DMS114 treated with DMSO at 0.1 percent for 48 hours (cell line): ENCODE results near the gene PRKCZ.
"Not testable (repeated sequence)": the region's sequence is repeated elsewhere in the genome, so short reads cannot be mapped to it uniquely, and the experiment has no call there.

ENCODE experiments used
- DNase-seq: peaks from one replicate; lab custom pipeline; 2025; ENCODE audit not compliant: unreplicated experiment; lab: John Stamatoyannopoulos, UW

Gene PRKCZ

DNA sequence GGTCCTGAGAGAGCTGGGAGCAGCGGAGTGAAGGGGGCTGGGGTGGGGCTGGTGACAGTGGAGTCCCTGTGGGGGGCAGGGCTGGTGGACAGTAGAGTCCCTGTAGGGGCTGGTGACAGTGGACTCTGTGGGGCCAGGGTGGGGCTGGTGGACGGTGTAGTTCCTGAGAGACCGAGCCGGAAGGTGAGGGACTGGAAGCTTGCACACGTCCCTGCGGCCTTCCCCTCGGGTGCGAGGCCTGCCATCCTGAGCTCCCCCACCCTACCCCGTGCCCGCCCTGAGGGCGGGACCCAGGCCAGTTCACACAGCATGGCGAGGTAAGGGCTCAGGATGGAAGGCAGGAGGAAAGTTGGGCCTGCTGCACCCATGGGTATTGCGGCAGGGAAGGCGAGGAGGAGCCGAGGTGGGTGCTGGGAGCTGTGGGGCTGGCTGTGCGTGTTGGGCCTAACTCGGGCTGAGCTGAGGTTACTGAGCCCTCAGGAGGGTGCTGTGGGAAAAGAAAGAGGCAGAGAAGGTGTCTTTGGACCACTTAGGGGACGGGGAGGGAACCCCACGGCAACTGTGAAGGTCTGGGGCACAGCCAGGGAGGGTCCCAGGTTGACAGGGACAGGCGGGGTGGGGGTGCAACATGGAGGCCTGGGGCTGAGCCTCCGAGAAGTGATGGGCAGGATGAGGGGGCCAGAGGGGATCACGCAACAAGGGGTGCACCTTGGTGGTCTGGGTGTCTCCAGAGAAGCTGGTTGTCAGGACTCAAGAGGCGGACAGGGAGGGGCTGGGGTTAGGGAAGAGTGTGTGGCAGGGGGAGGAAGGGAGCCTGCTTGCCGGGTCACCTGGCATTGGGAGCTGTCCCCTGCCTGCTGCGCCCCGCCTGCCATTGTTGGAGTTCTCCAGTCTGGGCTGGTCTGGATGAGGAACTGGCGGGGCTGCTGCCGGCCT lies 60.8 kb downstream of the PRKCZ start:
- DNase-seq: no peak

DNA sequence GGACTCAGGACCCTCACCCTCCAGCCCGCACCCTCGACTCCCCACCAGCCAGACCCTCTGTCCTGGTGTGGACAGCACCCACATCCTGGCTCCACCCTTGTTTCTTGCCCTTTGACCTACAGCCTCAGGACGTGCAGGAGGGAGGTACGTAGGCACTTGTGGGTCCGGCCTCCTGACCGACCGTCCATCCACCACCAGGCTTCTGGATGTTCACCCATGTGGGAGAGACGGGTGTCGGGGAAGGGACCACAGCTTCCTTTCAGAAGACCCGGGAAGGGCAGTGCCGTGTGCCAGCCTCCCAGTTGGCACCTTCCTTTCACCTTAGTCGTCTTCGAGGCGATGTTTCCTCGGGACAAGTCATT lies 61.4 kb downstream of the PRKCZ start:
- DNase-seq: no peak

DNA sequence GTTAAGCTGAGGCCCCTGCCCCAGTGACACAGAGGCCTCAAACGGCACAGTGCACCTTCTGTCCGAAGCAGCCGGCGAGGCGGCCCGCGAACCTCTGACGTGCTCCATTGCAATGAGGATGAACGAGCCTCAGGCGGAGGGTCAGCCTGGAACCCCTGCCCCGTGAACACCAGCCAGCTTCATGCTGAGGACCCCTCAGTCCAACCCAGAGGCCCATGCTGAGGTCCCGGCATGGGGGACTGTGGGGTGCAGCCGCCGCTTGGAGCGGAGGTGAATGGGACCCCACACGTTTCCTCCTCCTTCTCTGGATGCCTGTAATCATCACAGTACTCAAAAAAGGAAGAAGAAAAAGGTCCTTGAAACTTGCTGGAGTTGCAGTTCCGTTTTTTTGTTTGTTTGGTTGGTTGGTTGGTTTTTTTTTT lies 62.1 kb downstream of the PRKCZ start:
- DNase-seq: no peak

DNA sequence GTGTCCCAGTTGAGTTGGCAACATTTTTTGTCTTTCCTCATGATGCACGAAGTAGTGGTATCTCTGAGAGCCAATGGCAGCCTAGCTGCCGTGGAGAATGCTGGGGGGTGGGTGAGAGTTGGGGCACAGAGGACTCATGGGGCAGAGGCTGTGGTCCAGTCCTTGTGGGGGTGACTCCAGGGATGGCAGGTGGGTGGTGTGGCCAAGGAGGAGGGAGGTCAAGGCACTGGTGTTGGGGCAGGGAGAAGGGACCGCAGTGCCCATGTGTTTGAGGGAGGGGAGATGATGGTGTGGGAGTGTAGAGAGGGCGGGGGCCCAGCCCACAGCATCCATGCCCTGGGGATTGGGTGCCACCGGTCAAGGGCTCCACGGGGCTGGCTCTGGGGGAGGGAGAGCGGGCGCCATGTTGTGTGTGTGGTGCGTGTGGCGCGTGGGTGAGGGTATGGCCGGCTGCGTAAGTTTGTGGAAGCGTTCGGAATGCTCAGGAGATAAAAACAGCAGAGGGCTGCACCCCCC lies 63.5 kb downstream of the PRKCZ start:
- DNase-seq: no peak

DNA sequence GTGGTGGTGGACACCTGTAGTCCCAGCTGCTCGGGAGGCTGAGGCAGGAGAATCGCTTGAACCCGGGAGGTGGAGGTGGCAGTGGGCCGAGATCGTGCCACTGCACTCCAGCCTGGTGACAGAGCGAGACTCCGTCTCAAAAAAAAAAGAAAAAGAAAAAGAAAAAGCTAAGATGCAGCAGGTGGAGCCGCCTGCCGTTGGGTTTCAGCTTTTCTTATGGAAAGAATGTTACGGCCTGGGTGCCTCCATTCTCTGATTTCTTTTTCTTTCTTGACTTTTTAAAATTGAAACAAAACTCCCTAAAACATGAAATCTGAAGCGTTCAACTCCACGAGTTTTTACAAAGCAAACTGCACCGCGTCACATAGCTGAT lies 64.4 kb downstream of the PRKCZ start:
- DNase-seq: not testable (repeated sequence)

DNA sequence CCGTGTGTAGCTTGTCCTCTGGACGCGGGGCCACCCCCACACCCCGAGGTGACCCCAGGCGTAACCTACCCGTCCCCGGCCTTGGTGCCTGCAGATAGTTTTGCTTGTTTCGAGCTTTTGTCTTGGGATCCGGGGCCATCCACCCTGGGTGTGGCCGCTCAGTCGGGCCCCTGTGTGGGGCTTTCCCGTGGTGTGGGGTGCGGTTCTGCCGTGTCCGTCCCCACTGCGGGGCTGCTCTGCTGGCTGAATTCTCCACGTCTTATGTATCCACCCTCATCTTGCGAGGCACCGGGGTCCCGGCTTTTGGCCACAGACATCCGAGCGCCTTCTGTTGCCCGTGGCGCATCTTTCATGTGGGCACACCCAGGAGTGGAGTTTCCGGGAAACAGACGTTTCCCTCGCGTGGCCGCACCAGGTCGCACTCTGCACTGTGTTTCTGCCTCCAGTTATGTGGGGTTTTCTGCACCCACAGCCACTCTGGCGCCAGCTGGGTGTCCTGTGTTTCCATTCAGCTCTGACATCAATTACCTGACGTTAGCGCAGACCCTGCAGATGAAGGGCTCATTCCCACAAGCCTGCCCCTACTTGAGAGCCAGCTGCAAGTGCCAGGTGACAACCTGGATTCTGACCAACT lies 64.9 kb downstream of the PRKCZ start:
- DNase-seq: no peak

DNA sequence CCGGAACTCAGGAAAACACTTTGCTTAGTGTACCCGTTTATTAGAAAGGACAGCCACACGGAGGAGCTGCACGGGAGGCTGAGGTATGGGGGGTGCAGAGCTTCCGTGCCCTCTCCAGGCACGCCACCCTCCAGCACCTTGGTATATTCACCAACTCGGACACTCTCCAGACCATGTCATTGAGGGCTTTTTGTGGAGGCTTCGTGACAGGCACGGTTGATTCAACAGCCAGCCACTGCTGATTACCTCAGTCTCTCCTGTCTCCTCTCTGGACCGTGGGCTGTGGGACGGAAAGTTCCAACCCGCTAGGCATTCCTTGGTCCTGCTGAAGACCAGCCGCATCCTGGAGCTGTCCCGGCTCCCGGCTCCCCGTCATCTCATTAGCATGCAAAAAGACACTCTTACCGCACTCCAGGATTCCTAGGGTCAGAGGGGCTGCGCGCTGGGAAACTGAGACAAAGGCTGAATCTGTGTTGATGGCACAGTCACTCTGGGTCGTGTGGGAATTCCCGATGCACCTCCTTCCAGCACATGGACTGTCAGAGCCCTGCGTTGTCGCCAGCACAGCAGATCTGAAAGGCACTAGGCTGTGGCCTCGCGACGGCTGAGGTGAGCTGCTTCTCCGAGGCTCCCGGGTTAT lies 65.6 kb downstream of the PRKCZ start:
- no peak for DNase-seq

DNA sequence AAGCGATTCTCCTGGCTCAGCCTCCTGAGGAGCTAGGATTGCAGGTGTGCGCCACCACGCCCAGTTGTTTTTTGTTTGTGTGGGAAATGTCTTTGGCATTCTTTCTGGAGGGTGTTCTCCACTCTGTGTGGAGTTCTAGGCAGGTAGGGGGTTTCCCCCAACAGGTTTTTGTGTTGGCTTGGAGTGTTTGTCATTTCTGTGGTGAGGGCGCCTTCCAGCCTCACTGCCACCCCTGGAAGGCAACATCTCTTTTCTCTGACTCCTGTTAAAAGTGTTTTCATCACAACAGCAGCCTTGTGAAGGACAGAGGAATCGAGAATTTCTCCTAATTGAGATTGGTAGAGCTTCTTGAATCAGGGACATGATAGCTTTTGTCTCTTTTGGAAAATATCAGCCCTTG lies 69.7 kb downstream of the PRKCZ start:
- no peak for DNase-seq

DNA sequence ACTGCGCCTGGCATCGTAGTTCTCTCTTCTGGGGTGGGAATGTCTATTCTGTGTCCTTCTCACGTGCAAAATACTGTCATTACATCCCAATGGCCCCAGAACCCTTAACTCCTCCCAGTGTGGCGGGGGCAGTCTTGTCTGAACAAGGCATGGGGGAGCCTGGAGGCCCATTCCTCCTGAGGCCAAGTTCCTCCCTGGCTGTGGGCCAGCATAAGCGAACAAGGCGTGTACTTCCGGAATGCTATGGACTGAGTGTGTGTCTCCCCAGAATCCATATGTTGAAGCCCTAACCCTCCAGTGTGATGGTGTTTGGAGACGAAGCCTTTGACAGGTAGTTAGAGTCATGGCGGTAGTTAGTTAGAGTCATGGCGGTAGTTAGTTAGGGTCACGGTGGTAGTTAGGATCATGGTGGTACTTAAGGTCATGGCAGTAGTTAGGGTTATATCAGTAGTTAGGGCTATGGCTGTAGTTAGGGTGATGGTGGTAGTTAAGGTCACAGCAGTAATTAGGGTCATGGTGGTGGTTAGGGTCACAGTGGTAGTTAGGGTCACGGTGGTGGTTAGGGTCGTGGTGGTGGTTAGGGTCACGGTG lies 71.0 kb downstream of the PRKCZ start:
- DNase-seq: no peak

DNA sequence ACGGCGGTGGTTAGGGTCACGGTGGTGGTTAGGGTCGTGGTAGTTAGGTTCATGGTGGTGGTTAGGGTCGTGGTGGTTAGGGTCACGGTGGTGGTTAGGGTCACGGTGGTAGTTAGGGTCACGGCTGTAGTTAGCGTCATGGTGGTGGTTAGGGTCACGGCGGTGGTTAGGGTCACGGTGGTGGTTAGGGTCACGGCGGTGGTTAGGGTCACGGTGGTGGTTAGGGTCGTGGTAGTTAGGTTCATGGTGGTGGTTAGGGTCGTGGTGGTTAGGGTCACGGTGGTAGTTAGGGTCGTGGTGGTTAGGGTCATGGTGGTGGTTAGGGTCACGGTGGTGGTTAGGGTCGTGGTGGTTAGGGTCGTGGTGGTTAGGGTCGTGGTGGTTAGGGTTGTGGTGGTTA lies 71.6 kb downstream of the PRKCZ start:
- DNase-seq: not testable (repeated sequence)

DNA sequence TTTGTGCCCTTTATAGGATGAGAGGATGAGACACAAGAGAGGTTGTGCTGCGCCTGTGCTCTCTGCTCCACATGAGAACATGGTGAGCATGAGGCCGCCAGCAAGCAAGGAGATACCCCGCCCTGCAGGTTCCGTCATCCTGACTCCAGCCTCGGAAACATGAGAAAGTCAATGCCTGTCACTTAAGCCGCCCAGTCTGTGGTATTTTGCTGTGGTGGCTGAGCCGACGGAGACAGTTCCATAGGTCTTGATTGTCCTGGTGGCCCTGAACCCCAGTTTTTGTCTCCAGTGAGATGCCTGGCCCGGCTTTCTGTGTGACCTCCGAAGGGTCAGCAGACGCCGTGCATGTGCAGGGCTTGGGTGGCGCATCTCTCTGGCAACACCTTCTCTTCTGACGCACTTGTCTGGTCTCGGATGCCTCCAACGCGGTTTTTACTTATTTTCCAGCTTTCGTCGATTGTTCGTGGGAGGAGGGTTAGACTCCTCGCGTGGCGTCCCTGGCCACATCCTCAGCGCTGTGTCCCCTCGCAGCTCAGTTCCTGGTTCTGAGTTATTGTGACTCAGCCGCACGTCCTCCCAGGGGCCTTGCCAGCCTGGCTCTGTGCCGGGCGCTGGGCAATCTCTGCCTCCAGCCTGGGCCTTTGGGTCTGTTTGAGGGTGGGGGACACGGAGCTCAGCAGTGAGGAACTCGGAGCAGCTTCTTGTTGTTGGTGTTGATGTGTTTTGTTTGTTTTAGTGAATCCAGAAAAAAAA lies 74.4 kb downstream of the PRKCZ start:
- DNase-seq: no peak

DNA sequence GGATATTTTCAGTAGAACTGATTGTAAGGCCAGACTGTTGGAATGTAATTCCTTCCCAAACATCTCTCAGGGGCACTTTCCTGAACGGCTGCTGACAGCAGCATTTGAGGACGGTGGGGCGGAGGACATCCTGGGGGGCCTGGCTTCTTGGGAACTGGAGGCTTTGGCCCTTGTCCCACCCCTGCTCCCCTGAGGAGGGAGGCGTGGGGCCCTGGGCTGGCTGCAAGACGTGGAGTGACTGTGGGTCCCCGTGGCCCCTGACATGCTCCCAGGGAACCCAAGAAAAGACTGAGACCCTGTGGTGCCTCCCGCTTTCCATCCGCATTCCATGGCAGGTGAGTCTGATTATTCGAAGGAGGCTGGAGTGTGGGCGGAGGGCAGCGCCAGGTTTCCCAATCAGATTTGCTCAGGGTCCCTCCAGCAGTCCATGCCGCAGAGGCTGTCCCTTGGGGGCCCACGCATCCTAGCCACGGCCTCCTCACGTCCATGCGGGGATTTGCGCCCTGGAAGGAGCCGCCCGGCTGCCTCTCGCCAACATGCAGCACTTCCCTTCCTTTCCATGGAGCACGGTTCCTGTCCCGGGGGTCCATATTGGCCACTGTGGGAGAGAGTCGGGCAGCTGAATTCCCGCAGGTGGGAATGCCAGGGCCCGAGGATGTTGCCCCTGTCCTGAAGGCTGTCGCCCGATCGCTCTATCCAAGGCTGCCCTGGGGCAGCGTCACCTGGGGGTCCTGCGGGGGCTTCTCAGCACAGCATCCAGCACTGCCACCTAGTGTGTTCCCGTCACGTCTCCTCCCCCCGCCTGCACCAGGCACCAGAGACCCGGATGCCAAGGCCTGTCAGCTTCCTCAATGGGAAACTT lies 75.4 kb downstream of the PRKCZ start:
- no peak for DNase-seq

DNA sequence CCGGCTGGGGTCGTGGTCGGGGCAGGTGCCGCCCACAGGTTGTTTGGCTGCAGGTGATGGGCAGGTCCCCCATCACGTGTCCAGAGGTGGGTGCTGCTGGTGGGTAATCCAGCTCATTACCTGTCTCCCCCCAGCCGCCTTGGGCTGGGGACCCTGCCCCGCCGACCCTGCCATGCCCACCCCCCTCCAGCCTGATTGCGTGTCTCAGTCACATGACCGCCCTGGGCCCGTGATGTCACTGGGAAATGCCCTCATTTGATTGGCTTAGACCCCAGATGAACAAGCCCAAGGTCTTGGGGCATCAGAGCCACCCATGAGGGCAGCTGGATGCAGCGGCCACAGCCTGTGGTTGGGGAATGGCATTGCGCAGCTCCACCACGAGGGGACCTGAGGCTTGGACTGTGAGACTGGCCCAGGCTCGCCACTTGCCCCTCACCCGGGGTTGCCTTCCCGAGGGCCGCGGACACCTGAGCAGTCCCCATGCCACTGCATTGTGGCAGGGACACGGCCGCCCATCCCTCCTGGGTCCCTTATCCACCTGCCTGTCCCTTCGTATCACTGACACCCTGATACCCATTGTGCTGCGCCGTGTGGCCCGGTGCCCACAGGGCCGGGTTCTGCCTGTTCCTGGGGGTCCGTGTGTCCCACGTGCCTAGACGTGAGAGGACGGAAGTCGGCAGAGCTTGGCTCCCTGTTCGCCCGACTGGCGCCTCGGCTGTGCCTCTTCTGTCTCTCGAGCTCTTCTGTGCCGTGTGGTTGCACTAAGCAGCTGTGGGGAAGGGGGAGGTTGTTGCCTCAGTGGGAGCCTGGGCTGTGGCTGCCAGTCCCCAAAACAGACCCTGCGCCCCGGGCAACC lies 76.3 kb downstream of the PRKCZ start:
- DNase-seq: no peak

DNA sequence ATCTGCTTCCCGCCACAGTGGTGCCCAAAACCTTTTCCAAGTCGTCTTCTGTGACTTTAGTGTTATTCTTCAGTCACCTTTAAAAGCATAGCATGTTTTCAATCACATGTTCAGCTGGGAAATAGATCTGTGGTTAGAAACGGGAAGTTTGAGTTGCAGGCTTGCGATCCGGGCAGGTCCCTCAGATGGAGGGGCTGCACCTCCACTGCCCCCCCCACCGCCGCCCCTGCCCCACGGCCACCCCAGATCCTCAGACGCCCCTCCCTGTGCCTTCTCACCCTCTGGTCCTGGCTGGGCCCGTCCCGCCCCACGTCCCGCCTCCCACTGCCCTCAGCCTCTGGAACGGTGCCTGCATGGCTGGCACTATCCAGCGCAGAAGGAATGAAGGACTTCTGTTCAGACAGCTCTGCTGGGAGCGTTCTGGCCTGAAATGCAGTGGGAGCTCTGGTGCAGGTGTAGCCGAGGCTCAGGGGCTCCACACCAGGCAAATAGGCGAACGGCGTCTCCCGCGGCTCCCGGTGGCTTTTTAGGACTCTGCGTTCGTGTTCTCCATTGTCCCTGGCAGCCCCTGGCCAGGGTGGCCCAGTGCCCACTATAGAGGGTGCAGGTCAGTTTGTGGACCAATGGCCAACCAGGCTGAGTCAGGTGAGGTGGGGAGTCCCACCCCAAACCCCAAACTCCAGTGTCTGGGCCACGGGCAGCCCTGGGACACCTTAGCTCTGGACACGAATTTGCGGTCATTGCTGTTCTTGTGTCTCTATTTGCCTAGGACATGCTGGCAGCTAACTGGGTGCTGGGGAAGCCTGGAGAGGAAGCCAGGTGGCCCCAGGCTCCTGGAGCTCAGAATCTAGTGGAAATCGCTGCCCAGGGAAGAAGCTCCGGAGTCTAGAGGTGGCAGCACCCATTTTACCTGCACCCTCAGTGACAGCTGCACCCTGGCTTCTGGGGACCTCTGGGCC lies 77.3 kb downstream of the PRKCZ start:
- no peak for DNase-seq

DNA sequence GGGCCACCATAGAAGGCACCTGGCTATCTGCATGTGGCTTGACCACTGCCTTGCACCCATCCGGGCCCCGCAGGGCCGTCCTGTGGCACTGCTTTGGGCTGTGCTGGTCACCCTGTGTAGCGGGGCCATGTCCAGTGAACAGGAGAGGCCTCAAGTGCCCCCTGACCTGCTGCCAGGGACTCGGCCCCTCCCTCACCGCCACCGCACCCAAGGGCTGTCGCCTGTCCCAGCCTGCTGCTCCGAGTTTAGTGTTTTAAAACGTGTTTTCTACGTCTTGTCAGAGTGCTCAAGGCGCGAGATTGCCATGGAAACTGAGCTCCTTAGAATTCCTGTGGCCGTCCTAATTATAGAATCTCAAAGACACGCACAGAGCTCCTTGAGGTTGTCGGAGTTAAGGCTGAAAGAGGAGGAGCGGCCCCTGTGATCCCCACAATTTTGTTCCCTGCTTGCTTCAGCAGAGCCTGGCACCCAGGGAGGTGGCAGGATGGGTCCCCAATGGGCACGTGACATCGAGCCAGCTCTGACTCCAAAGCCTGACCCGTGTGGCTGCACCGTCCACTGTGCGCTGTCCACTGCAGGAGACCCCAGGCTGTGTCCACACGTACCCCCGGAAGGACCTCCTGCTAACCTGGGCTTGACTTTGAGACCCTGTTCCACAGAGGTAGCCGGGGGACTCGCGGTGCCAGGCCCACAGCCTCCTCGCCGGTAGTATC lies 78.1 kb downstream of the PRKCZ start:
- DNase-seq: no peak

DNA sequence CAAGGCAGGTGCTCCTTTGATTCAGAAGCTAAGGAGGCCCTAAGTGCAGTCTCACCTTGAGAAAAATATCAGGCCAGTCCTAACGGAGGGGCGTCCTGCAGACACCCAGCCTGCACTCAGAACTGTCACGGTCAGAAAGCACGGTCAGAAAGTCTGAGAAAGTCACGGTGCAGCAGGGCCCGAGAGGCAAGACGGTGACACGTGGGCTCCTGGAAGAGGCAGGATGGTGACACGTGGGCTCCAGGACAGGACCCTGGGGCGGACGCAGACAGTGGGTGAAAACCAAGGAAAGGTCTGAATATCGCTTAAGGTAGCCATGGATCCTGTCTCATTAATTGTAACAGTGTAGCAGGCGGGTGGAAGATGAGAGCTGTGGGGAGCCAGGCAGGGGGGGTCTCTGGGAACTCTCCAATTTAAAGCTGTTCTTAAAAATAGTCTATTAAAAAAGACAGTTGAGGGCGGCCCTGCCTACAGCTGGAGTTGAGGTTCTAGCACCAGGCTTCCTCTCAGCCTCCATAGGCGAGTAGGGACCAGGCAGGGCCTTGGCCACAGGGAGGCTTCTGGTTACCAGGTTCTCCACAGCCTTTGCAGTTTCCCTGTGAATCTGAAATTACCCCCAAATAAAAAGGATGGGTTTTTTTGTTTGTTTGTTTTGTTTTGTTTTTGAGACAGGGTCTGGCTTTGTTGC lies 79.2 kb downstream of the PRKCZ start:
- no peak for DNase-seq

DNA sequence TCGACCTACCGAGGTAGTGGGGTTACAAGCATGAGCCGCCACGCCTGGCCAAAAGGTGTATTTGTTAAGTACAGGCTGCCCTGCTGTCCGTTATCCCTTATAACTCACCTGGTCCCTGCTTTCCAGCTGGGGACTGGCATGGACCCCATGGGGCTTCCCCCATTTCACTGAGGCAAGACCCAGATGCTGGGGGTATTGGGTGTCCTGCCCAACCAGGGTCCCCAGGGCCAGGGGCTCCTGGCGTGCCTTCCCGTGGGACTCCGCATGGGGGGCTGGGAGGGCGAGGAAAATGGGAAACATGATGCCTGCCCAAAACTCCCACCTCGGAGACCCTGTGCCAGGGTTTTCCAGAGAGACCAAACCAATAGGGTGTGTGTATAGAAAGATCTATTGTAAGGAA lies 79.9 kb downstream of the PRKCZ start:
- DNase-seq: no peak
